ENCODE results near the gene WNK1.
"Not testable (repeated sequence)": the region's sequence is repeated elsewhere in the genome, so short reads cannot be mapped to it uniquely, and the experiment has no call there.

WNK1 gene

GRCh38 chr12:749751-750270 is 2.6 kb upstream of the WNK1 start:
- DNase-seq (ENCODE audit: low read depth) = no peak

- no peak for DNase-seq (ENCODE audit: low read depth)
Measured at GRCh38 chr12:750366-751191, 1.8 kb upstream of the WNK1 start.

- DNase-seq (ENCODE audit: low read depth) = peak; percentile 92
Measured at GRCh38 chr12:751192-751998, 984 bp upstream of the WNK1 start.

GRCh38 chr12:752695-753610 is 574 bp downstream of the WNK1 start:
- DNase-seq (ENCODE audit: low read depth) = peak; percentile 53

- no peak for DNase-seq (ENCODE audit: low read depth)
Measured at GRCh38 chr12:753611-754472, 1.5 kb downstream of the WNK1 start.

- no peak for DNase-seq (ENCODE audit: low read depth)
Measured at GRCh38 chr12:754473-754820, 2.1 kb downstream of the WNK1 start.

- DNase-seq (ENCODE audit: low read depth) = peak; percentile 57
Measured at GRCh38 chr12:754851-755562, 2.6 kb downstream of the WNK1 start.

- DNase-seq (ENCODE audit: low read depth) = no peak
Measured at GRCh38 chr12:759628-760027, 7.2 kb downstream of the WNK1 start.

GRCh38 chr12:761256-761655 is 8.9 kb downstream of the WNK1 start:
- DNase-seq (ENCODE audit: low read depth) = no peak

GRCh38 chr12:765840-766239 is 13.5 kb downstream of the WNK1 start:
- no peak for DNase-seq (ENCODE audit: low read depth)

GRCh38 chr12:768434-768833 is 16.1 kb downstream of the WNK1 start:
- DNase-seq (ENCODE audit: low read depth) = no peak

- no peak for DNase-seq (ENCODE audit: low read depth)
Measured at GRCh38 chr12:770479-770878, 18.1 kb downstream of the WNK1 start.

GRCh38 chr12:772056-772697 is 19.8 kb downstream of the WNK1 start:
- no peak for DNase-seq (ENCODE audit: low read depth)

GRCh38 chr12:774051-774614 is 21.8 kb downstream of the WNK1 start:
- peak; percentile 34 for DNase-seq (ENCODE audit: low read depth)

GRCh38 chr12:775973-776771 is 23.8 kb downstream of the WNK1 start:
- DNase-seq (ENCODE audit: low read depth) = not testable (repeated sequence)

- DNase-seq (ENCODE audit: low read depth) = not testable (repeated sequence)
Measured at GRCh38 chr12:776772-777373, 24.5 kb downstream of the WNK1 start.

- DNase-seq (ENCODE audit: low read depth) = no peak
Measured at GRCh38 chr12:777550-778047, 25.2 kb downstream of the WNK1 start.

GRCh38 chr12:778615-779014 is 26.2 kb downstream of the WNK1 start:
- no peak for DNase-seq (ENCODE audit: low read depth)

Measured in fibroblast of gingiva (primary cell).